Ovary (tissue), 9 donors: ENCODE data around the gene CDC26. TPM values are rescaled to one million over a fixed set of nuclear protein-coding genes. Genes with fewer than 3 reads are reported as not detected.

Experiments
- DNase-seq, 5 donors: peaks; one replicate each; pipeline ENCODE4 v3.0.0-alpha.2; 2019 to 2020
- H3K27ac ChIP-seq, 2 donors: fragments of 200-600 bp; one replicate each; pipeline versions ENCODE4 v1.5.1 to v1.8.0; 2019 to 2022
- H3K27me3 ChIP-seq: fragments of 200-600 bp; one replicate; pipeline ENCODE4 v1.8.0; 2022
- H3K36me3 ChIP-seq: fragments of 200-600 bp; sonication (generic); one replicate; pipeline ENCODE4 v1.5.1; 2019
- H3K4me1 ChIP-seq: one replicate; pipeline ENCODE4 v1.8.1; 2013; ENCODE audit warnings: mild to moderate bottlenecking, moderate library complexity; ENCODE audit not compliant: insufficient read depth
- H3K4me3 ChIP-seq: fragments of 200-600 bp; sonication (generic); one replicate; pipeline ENCODE4 v1.5.1; 2017
- H3K9me3 ChIP-seq, 2 donors: fragments of 200-600 bp in 1 of 2; sonication (generic) in 1 of 2; one replicate each; pipeline versions ENCODE4 v1.5.1 to v1.8.1; 2013 to 2019; ENCODE audit warnings: mild to moderate bottlenecking in 1 of 2, moderate library complexity in 1 of 2
- CTCF ChIP-seq, 3 donors: fragments of 450-650 bp in 2 of 3; fragments of 200-600 bp in 1 of 3; IDR thresholded peaks; one replicate each; pipeline versions ENCODE4 v1.5.1 to v1.8.0; 2016 to 2022; ENCODE audit warnings: antibody characterized with exemption in 3 of 3, mild to moderate bottlenecking in 1 of 3
- EP300 ChIP-seq: sonication (generic); formaldehyde crosslinking; IDR thresholded peaks from one replicate; pipeline ENCODE4 v1.6.1; 2017; ENCODE audit warnings: antibody characterized with exemption
- POLR2A ChIP-seq: fragments of 450-650 bp; IDR thresholded peaks from one replicate; pipeline ENCODE4 v1.6.1; 2017; ENCODE audit warnings: antibody characterized with exemption, mild to moderate bottlenecking, moderate library complexity
- WGBS, 3 donors: extraction: QIAGEN DNeasy Blood & Tissue Kit in 1 of 3; methylation state at CpG; one replicate each; pipeline versions ENCODE4 v1.1.5 to v1.1.7; 2013 to 2017; 5-methylcytosine and 5-hydroxymethylcytosine counted together
- intact Hi-C, 4 donors: fragments of 100-400 bp; cut with DNase I; formaldehyde crosslinking; loops; one replicate each; pipeline versions ENCODE4 v1.11.0 to v1.15.1; 2022 to 2023
- polyA plus RNA-seq, 2 donors: library from polyadenylated mRNA; stranded (reverse); fragments of 200-250 nt in 1 of 2; fragments of 350-450 nt in 1 of 2; fragmentation: Illumina TruSeq in 1 of 2; extraction: RNeasy Lipid Tissue Mini Kit (QIAGEN cat#74804) in 1 of 2; gene quantifications; one replicate each; pipeline ENCODE4 v1.2.3, GENCODE V29; 2013 to 2014
- total RNA-seq, 7 donors: library from RNA; depleted of rRNA in 2 of 7; stranded (reverse); fragments of >200 nt in 2 of 7; fragmentation: NEBNext Ultra II Directional in 3 of 7; extraction: Animal tissue kit (Norgen Biotek cat#: 25700) in 3 of 7; gene quantifications; one replicate each; pipeline versions ENCODE4 v1.1.0 to v1.2.4, GENCODE V29; 2016 to 2023
- donor health status: DM: no; HTN: no; CAD: no; lungs with moderate emphysema.
- donor health status: DM: no; HTN: no; CAD: no.
- donor health status: Bipolar disorder and iron deficiency.
- donor health status: DM: yes; HTN: yes; CAD: no.
- donor health status: DM: no; HTN: no; CAD: no.
- donor health status: DM: yes; HTN: yes; CAD: no.

The CDC26 gene
- total and polyA plus RNA-seq, 9 donors, result 24.2 to 57.3 (median 27.7) TPM

DNA sequence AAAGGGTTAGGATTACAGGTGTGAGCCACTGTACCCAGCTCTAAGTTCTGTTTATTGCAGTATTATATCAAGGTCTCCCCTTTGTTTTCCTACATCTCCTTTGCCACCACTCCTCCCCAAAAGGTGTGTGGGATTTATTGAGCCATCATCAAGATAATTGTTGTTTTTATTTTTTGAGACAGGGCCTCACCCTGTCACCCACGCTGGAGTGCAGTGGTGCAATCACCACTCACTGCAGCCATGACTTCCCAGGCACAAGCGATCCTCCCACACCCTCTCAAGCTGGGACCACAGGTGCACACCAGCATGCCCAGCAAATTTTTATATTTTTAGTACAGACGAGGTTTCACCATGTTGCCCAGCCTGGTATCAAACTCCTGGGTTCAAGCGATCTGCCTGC, 29.5 kb downstream of the CDC26 start:
- TF ChIP-seq EP300 (no peak), CTCF (IDR thresholded peaks at IDR 0.05) (no peak), POLR2A (no peak)
- 83 to 95% (median 87%) methylated on average over 4 of the region's 4 CpGs for WGBS, 3 donors
- Histone ChIP-seq H3K27ac (no peak overlapping the region), H3K36me3 (no peaks in the 10 kb centered on the region), H3K9me3 (no peaks in the 10 kb centered on the region), H3K27me3 (no peaks in the 10 kb centered on the region), H3K4me3 (no peak overlapping the region), H3K4me1 (no peaks in the 10 kb centered on the region)
- intact Hi-C loops, result no loop called here
- no peak for DNase-seq

DNA sequence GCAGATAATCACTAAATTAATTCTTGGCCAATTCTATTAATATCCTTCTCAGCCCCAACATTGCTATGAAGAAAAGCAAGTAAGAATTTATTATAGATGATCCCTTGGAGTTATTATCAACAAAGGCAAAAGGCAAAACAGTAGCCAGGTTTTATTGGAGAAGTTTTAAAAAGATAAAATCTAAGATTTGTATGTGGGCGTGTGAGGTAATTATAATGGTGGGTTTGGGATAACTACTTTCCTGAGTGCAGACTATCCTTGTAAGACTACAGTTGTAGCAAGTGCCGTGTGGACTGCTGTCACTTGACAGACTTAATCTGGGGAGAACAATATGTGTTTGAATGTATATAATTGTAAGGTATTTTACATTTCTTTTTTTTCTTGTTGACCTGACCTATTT, 30.8 kb downstream of the CDC26 start:
- TF ChIP-seq EP300, result no peak
- no peak for TF ChIP-seq CTCF (IDR thresholded peaks at IDR 0.05)
- no peak for TF ChIP-seq POLR2A
- H3K4me3 ChIP-seq, result no peak overlapping the region
- WGBS, 3 donors, result 94 to 96% (median 95%) methylated on average over 2 of the region's 2 CpGs
- no peak overlapping the region for H3K27ac ChIP-seq
- DNase-seq, result no peak
- H3K9me3 ChIP-seq, result no peaks in the 10 kb centered on the region
- H3K27me3 ChIP-seq, result no peaks in the 10 kb centered on the region
- no peaks in the 10 kb centered on the region for H3K4me1 ChIP-seq
- no peaks in the 10 kb centered on the region for H3K36me3 ChIP-seq
- intact Hi-C loops, result no loop called here

- DNase-seq, result no peak
- Histone ChIP-seq H3K36me3 (no peaks in the 10 kb centered on the region), H3K27me3 (no peaks in the 10 kb centered on the region), H3K4me3 (no peak overlapping the region), H3K9me3 (no peaks in the 10 kb centered on the region), H3K27ac (no peak overlapping the region), H3K4me1 (no peaks in the 10 kb centered on the region)
- intact Hi-C loops, result no loop called here
- TF ChIP-seq POLR2A (no peak), CTCF (IDR thresholded peaks at IDR 0.05) (no peak), EP300 (no peak)
- 96 to 98% (median 97%) methylated on average over 2 of the region's 2 CpGs for WGBS, 3 donors
Observed at GRCh38 chr9:113241161-113241560, 34.2 kb downstream of the CDC26 start.

DNA sequence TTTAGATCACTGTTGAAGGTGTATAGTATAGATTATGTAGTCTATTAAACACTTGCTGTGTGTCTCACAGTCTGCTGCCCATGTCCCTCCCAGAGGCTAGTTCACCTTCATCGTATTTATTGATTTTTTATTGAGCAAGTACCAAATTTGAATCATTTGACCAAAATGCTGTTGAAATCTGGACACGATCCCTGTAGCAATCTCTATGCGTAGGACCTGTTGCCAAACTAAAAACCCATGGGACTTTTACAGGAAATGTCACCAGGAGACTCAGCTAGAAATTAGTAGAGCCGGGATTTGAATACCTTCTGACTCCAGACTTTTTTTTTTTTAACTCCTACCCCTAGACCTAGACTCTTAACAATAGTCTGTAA, 36.5 kb downstream of the CDC26 start:
- no peak for TF ChIP-seq POLR2A
- no peak for TF ChIP-seq CTCF (IDR thresholded peaks at IDR 0.05)
- TF ChIP-seq EP300, result no peak
- H3K27ac ChIP-seq, result no peak overlapping the region
- 80 to 86% (median 82%) methylated on average over 4 of the region's 4 CpGs for WGBS, 3 donors

More for the DNA sequence above, 36.5 kb downstream of the CDC26 start:
- Histone ChIP-seq H3K36me3 (no peaks in the 10 kb centered on the region), H3K4me1 (no peaks in the 10 kb centered on the region), H3K9me3 (no peaks in the 10 kb centered on the region), H3K27me3 (no peaks in the 10 kb centered on the region), H3K4me3 (no peak overlapping the region)
- no peak for DNase-seq
- intact Hi-C loops, result no loop called here
